ENCODE data around the gene POLN.

POLN gene

GRCh38 chr4:2262145-2262943 lies 20.4 kb upstream of the POLN start:
- DNase-seq = peak; percentile 99

DNA sequence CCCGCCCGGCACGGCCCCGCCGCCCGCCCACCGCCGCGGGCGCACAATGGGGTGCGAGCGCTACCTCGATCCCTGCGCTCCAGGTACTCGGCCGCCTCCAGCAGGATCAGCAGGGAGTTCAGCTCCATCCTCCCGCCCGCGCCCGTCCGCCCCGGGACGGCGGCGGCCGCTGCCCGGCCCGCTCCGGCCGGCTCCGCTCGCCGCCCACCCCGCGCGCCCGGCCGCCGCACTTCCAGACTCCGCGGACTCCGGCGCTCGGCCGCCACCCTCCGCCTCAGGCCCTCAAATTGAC lies 19.9 kb upstream of the POLN start, which contains the start of gene MXD4:
TSS of gene MXD4 (minus strand) at position 257 of the 292 bp plus-strand sequence. CDS start at position 128, 129 bp downstream.
- no peak for DNase-seq

GRCh38 chr4:2261110-2261852 lies 19.4 kb upstream of the POLN start:
- DNase-seq = peak; percentile 41

DNA sequence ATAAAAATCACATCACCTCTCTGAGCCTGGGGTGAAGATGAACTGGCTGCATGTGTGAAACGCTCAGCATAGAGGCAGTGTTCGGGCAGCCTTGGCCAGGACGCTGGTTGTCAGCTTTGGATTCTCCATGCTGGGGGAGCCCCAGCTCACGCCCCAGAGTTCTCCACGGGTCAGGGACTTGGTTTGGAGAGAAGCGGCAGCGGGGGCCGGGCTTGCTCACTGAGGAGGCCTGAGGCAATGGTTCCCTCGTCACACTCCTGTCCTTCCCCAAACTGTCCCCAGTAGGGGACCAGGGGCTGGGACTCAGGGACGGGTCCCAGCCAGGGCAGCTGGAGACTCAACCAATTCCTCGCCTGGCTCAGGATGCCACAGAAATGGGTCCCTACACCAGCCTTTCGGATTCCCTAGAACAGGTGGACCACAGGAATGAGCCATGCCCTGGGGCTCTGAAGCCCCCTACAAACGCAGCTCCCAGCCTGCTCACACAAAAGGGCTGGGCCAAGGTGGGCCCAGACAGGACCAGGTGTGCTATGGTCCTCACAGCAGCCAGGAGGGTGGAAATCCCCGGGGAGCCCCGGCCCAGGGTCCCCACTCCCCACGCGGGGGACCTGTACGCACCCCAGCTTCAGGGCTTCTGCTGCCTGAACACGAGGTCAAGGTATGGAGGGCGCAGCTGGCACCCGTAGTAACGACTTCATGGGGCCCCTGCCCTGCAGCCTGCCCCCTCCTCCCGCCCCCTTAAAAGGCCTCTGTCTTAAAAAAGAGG lies 18.6 kb upstream of the POLN start:
- no peak for DNase-seq

DNA sequence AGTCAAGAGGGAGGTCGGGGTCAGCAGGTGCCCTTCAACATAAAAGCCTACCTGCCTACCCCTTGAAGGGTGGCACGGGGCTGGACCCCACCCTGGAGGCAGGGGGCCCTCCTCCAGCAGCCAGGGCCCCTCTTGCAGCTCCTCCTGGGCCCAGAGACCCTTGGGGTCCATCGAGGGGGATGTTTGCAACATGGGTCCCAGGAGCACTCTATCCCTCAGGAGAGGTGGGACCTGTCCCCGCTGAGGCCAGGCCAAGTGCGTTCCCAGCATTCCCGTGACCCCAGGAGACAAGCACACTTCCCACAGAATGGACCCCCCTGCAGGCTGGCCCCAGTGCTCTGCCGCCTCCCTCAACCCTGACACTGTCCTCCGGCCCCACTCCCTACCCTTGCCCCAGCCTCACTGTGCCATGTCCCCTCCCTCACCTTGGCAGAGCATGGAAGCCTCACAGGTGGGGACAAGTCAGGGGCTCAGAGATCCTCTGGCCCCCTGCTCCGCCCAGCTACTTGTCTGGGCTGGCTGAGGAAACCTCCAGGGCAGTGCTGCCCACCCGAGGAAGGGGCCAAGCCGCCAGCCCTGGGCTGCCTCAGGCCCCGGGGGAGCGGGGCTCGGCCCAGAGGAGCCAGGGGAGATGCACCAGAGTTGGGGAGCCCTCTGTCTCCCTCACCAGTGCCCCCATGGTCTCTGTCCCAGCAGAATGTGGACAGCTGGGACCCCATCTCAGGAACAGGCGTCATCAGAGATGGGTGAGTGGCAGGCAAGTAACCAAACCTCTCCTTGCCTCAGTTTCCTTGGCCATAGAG lies 17.8 kb upstream of the POLN start:
- DNase-seq = no peak

- no peak for DNase-seq
Observed at GRCh38 chr4:2259036-2259540, 17.2 kb upstream of the POLN start.

DNA sequence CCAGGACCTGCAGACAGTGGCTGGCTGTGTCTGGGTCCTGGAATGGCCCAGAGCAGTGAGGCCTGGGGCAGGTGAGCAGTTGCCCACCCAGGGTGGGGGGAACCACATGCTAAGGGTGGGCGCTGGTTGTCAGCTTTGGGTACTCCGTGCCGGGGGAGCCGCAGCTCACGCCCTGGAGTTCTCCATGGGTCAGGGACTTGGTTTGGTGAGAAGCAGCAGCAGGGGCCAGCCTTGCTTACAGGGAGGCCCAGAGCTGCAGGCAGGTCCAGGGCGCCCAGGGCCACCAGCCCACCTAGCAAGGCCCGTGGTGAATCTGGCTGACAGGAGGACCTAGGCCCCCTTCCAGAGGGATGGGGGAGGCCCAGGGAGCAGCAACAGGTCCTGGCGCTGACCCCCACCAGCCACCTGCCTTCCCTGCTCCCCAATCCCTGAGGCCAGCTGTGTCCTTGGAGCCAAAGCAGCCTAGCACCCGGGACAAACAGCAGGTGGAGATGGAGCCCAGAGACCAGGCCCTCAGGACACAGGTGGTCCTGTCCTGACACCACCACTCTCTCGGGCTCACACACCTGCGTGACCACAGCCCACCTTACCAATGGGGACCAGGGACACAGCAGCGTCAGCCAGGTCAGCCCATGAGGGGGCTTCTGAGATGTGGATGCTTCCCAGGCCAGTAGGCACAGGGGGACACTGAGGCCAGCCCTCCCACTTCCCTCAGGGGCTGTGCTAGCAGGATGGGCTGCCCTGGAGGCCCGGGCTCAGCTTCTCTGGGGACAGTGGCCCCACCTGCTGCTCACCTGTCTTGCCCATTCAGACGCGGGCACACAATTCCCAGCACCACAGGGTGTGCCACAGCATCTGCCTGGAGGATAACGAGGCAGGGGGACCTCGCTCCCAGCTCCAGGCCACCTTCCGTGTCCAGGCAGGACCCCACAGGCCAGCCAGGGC lies 16.4 kb upstream of the POLN start:
- no peak for DNase-seq

- DNase-seq = no peak
Observed at GRCh38 chr4:2257361-2258081, 15.6 kb upstream of the POLN start.

DNA sequence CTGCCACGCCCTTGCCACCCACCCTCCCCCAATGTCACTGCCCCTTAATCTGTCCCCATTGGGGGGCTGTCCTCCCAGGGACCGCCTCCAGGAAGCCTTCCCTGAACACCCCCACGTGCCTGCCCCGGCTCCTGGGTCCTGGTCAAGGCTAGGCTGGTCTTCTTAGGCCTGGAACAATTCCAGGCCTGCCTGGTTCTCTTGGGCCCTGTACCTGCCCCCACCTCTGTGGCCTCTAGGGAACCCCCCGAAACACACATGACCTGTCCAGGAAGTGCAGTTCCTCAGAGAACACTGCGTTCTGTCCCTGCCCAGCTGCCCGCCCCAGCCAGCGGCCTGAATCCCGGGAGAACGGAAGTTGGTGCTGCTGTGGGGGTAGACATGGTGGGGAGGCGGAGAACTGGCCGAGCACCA lies 14.9 kb upstream of the POLN start:
- no peak for DNase-seq

DNA sequence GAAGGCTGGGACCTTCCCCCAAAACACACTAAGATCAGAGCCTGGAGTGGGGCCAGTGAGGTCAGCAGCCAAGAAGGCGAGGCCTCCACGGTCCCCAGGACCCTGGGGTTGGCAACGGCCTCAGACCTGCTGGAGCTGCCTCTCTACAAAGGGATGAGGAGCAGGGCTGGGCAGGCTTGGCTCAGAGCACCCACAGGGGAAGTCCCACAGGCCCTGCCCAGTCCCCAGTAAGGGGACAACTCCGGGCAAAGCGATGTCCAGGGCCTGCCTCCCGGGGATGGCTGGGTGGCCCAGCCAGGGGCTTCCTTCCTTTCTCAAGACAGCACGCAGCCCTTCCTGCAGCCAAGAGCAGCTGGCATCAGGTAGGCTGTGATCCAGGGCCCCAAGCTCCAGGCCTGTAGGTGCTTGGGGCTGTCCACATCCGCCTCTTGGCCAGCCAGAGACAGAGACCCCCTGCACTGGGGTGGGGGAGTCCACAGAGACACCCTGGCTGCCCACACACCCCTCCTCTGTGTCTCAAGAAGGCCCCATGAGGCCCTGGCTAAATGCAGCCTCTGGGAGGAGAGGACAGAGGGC lies 14.3 kb upstream of the POLN start:
- DNase-seq = no peak

GRCh38 chr4:2255501-2256155 lies 13.7 kb upstream of the POLN start:
- no peak for DNase-seq

DNA sequence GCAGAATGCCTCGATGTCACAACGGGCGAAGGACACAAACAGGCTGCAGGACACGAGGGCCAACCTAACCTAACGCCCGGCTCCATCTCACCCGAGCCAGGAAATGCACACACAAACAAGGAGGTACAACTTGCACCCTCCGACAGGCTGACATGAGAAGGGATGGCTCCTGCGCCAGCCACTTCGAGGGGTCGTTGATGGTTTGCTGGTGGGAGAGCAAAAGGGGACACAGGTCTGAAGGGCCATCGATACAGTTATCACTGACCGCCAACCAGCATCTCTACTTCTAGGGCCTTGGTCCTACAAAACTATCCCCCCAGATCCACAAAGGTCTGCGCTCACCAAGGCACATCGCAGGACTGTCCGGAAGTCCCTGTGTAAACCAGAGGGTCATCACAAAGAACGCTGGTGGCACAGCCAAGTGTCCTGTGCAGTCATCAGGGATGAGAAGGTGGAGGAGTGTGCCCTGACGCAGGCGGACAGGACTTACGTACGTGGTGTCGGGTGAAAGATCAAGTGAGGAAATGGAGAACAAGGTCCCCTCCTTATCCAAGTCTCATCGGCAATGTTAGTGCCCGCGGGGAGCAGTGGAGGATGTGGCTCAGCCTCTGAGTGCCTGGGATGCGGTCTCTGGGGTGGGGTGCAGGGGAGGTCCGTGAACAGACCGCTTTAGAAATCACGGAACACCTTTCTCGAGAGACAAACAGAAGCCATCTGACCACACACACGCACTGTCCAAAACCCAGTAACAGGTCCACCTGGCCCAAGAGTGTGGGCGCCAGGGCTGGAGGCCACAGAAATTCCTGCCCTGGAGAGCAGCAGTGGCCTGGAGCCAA lies 13.0 kb upstream of the POLN start:
- no peak for DNase-seq

GRCh38 chr4:2253160-2254084 lies 11.5 kb upstream of the POLN start:
- no peak for DNase-seq

DNA sequence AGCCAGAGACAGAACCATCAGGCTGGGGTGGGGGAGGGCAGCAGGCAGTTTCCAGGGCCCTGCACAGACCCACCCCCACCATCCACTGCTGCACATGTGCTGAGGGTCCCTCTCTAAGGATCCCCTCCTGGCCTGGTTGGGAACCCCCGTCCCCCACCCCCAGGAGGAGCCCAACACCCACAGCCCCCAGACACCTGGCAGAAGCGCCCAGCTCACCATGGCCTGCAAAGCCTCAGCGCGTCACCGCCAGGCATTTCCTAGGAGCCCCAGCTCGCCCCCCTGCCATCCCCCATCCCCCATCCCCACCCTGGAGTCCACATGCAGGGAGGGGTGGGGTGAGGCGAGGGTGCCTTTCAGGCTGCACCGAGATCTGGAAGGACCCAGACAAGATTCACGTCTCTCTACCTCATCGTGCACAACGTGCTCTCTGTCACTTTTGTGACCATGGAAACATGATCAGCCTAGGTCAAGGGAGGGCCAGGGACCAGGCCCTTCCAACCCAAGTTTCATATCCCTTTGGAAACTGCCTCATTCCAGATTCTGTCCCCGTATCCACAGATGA lies 10.7 kb upstream of the POLN start:
- no peak for DNase-seq

DNA sequence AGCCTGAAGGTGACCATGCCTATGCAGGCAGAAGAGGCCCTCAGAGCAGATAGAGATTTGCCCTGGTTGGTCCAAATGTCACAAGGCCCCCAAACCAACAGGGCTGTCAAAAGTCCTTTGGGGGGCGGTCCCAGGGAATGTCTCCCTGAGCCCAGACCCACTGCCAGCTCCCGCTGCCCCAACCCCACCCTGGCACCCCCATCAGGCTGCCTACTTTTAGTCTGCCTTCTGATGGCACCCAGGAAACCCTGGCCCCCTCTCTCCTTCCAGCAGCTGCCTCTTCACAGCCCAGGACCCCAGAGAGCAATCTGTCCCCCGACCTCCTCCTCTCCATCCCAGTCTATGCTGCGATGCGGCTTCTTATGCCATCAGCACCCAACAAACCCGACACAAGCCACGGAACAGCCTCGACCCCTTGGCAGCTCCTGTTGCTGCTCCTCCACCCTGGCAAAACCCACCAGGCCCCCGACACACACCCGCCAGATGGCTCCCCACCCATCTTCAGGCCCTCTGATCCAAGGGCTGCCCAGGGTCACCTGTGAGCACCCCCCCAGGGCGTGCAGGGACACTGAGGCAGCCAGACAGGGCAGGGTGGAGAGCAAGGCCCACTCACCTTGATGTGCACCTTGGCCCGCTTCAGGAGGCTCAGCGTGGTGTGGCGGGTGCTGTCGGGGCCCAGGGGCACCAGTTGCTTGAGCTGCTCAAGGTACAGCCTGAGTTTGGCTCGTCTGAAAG lies 10.0 kb upstream of the POLN start:
- no peak for DNase-seq

- DNase-seq = no peak
Observed at GRCh38 chr4:2251073-2251794, 9.3 kb upstream of the POLN start.
